Thoracic aorta (tissue), 2 donors: ENCODE results near the gene ZNF723. TPM values are rescaled to one million over a fixed set of nuclear protein-coding genes. Genes with fewer than 3 reads are reported as not detected.
"Not testable (repeated sequence)": the region's sequence is repeated elsewhere in the genome, so short reads cannot be mapped to it uniquely, and the experiment has no call there.

Experiments
- ATAC-seq: fragments of 150-250 bp; one replicate; pipeline ENCODE4 v1.8.0; 2017; ENCODE audit warnings: low read depth; ENCODE audit not compliant: insufficient number of reproducible peaks, low FRiP score
- DNase-seq: peaks from one replicate; pipeline ENCODE4 v3.0.0-alpha.2; 2020; ENCODE audit warnings: low spot score
- H3K27ac ChIP-seq, 2 donors: fragments of 200-600 bp; sonication (generic); 1 replicate in 1 of 2; 2 replicates in 1 of 2; pipeline ENCODE4 v1.5.1; 2016; ENCODE audit warnings: mild to moderate bottlenecking in 2 of 2, moderate library complexity in 2 of 2
- H3K27me3 ChIP-seq: fragments of 200-600 bp; sonication (generic); replicated peaks from 2 replicates; pipeline ENCODE4 v1.6.0; 2016; ENCODE audit warnings: mild to moderate bottlenecking; ENCODE audit not compliant: insufficient read depth
- H3K36me3 ChIP-seq: fragments of 200-600 bp; sonication (generic); one replicate; pipeline ENCODE4 v1.5.1; 2016
- H3K4me1 ChIP-seq, 2 donors: fragments of 200-600 bp; sonication (generic); 1 replicate in 1 of 2; 2 replicates in 1 of 2; pipeline versions ENCODE4 v1.5.1 to v1.6.0; 2016; ENCODE audit warnings: low read depth in 2 of 2, mild to moderate bottlenecking in 1 of 2; ENCODE audit not compliant: control insufficient read depth in 1 of 2
- H3K4me3 ChIP-seq: fragments of 200-600 bp; sonication (generic); 2 replicates; pipeline ENCODE4 v1.5.1; 2016; ENCODE audit warnings: mild to moderate bottlenecking
- H3K9me3 ChIP-seq: fragments of 200-600 bp; sonication (generic); 2 replicates; pipeline ENCODE4 v1.5.1; 2016
- CTCF ChIP-seq: fragments of 200-600 bp; sonication (generic); IDR thresholded peaks from one replicate; pipeline ENCODE4 v1.5.1; 2019; ENCODE audit warnings: antibody characterized with exemption
- total RNA-seq, 2 donors: library from RNA; depleted of rRNA; stranded (reverse); fragments of >200 nt; gene quantifications; one replicate each; pipeline versions ENCODE4 v1.1.0 to v1.2.3, GENCODE V29; 2016

ZNF723 gene
- total RNA-seq, 2 donors from 2014 or later: not detected

- DNase-seq (no peak), ATAC-seq (no peak)
- H3K4me3 ChIP-seq: no peak overlapping the region
- no peaks in the 10 kb centered on the region for H3K4me1 ChIP-seq
- H3K9me3 ChIP-seq: no peaks in the 10 kb centered on the region
- H3K27me3 ChIP-seq: no peaks in the 10 kb centered on the region
- no peak for TF ChIP-seq CTCF
- H3K36me3 ChIP-seq: no peaks in the 10 kb centered on the region
- no peak overlapping the region for H3K27ac ChIP-seq
Measured at GRCh38 chr19:22807061-22807835, 24.8 kb upstream of the ZNF723 start.

GRCh38 chr19:22814124-22814523, 18.0 kb upstream of the ZNF723 start:
- DNase-seq (no peak), ATAC-seq (no peak)
- no peaks in the 10 kb centered on the region for H3K27me3 ChIP-seq
- no peaks in the 10 kb centered on the region for H3K4me1 ChIP-seq
- no peaks in the 10 kb centered on the region for H3K36me3 ChIP-seq
- no peak overlapping the region for H3K27ac ChIP-seq
- no peak for TF ChIP-seq CTCF
- H3K9me3 ChIP-seq: no peaks in the 10 kb centered on the region
- H3K4me3 ChIP-seq: no peak overlapping the region

- Histone ChIP-seq H3K27me3 (no peaks in the 10 kb centered on the region), H3K4me1 (no peaks in the 10 kb centered on the region), H3K36me3 (no peaks in the 10 kb centered on the region), H3K4me3 (no peak overlapping the region), H3K27ac (no peak overlapping the region), H3K9me3 (no peaks in the 10 kb centered on the region)
- TF ChIP-seq CTCF: no peak
- DNase-seq (no peak), ATAC-seq (no peak)
Measured at GRCh38 chr19:22831211-22831610, 880 bp upstream of the ZNF723 start.

- peaks cover 48% of the 10 kb centered on the region for H3K9me3 ChIP-seq
- not testable (repeated sequence) for H3K27ac ChIP-seq, H3K36me3 ChIP-seq, ATAC-seq, H3K27me3 ChIP-seq, H3K4me1 ChIP-seq, DNase-seq, H3K4me3 ChIP-seq
Measured at GRCh38 chr19:22857713-22858320, 25.7 kb downstream of the ZNF723 start.

GRCh38 chr19:22882797-22883196, 50.7 kb downstream of the ZNF723 start:
- Histone ChIP-seq H3K9me3 (no peaks in the 10 kb centered on the region), H3K4me3 (no peak overlapping the region), H3K27ac (no peak overlapping the region), H3K27me3 (no peaks in the 10 kb centered on the region), H3K36me3 (no peaks in the 10 kb centered on the region), H3K4me1 (no peaks in the 10 kb centered on the region)
- TF ChIP-seq CTCF: peak; percentile 38
- no peak for ATAC-seq
- no peak for DNase-seq
